Epithelial cell of esophagus (primary cell): Measurements from ENCODE around the gene CDH4.

Experiments used
- DNase-seq: peaks from one replicate; pipeline ENCODE4 v3.0.0; 2010; ENCODE audit warnings: low read depth
- H3K4me3 ChIP-seq: 2 replicates; pipeline ENCODE4 v1.5.1; 2011; ENCODE audit warnings: mild to moderate bottlenecking, low read length, control low read depth
- TF ChIP-seq, protein P1 (sequence below): IDR thresholded peaks from 2 replicates; pipeline ENCODE4 v1.5.1; 2011; ENCODE audit warnings: low read depth, mild to moderate bottlenecking, low read length, control low read depth, inconsistent platforms; ENCODE audit not compliant: insufficient read depth; ENCODE audit errors: missing control alignments

The CDH4 gene

DNA sequence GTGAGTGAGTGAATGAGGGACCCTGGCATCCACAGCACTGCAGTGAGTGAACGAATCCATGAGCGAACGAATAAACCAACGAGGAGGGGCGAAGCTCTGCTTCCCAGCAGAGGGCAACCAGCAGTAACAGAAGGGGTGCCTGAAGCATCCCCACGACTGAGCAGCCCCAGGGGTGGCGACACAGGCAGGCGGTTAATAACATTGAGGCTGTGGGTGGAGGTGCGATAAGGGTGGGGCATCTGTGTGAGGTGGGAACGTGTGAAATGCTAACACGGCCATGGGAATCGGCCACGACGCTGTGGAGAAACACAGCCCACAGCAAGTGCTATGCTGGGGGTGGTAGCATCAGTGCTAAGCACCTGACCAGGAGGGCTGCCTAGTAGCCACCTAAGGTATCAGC lies 737.7 kb downstream of the CDH4 start:
- DNase-seq, result no peak
- TF ChIP-seq, protein P1, sequence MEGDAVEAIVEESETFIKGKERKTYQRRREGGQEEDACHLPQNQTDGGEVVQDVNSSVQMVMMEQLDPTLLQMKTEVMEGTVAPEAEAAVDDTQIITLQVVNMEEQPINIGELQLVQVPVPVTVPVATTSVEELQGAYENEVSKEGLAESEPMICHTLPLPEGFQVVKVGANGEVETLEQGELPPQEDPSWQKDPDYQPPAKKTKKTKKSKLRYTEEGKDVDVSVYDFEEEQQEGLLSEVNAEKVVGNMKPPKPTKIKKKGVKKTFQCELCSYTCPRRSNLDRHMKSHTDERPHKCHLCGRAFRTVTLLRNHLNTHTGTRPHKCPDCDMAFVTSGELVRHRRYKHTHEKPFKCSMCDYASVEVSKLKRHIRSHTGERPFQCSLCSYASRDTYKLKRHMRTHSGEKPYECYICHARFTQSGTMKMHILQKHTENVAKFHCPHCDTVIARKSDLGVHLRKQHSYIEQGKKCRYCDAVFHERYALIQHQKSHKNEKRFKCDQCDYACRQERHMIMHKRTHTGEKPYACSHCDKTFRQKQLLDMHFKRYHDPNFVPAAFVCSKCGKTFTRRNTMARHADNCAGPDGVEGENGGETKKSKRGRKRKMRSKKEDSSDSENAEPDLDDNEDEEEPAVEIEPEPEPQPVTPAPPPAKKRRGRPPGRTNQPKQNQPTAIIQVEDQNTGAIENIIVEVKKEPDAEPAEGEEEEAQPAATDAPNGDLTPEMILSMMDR, result no peak
- H3K4me3 ChIP-seq, result no peak overlapping the region
